OCI-LY1 (cell line): Measurements from ENCODE around the gene ARHGAP9.

Experiments used
- CTCF ChIP-seq: fragments of 200-600 bp; sonication (generic), shearing (Covaris generic); IDR thresholded peaks from 2 replicates; pipeline ENCODE4 v1.5.1; 2017; ENCODE audit warnings: mild to moderate bottlenecking, antibody characterized with exemption, low read length, moderate library complexity, mixed read lengths
- EZH2 ChIP-seq: fragments of 200-600 bp; sonication (generic), shearing (Covaris generic); IDR thresholded peaks from 2 replicates; pipeline ENCODE4 v1.8.0; 2017; ENCODE audit warnings: borderline replicate concordance, mixed run types, mild to moderate bottlenecking, antibody characterized with exemption, low read length, moderate library complexity, mixed read lengths

GRCh38 chr12:57450057-57450456, 29.6 kb downstream of the ARHGAP9 start:
- TF ChIP-seq CTCF (no peak), EZH2 (no peak)
